Measurements from ENCODE around the gene ZNF445.

DNA sequence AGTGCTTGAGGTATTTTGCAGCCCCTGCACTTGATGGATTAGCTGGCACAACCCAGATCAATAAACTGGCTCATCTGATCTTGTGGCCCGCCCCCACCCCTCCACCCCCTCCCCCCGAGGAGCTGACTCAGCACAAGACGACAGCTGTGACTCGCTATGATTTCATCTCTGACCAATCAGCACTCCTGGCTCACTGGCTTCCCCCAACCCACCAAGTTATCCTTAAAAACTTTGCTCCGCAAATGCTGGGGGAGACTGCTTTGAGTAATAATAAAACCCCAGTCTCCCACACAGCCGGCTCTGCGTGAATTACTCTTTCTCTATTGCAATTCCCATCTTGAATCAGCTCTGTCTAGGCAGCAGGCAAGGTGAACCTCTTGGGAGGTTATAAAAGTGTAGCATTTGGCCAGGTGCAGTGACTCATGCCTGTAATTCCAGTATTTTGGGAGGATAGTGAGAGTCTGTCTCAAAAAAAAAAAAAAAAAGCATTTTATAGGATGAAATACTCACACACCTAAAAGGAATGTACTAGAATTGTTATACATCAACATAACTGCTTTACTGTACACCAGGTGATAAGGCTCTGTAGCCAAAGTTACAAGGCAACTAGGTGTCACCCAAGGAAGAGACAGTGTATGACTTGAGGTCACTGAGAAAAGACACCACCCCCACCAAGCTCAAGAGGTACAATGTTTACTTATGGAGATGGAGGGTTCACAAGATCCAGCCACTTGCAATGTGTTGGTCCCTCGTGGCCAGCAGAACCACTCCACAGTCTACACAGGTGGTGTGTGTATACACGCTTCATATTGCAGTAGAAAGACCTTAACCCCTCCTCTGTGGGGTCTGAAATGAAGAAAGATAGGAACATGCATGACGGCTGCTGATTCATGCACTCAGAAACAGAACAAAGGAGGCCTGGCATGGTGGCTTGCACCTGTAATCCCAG lies 8.6 kb downstream of the ZNF445 start:
- TF ChIP-seq CTCF (conservative IDR thresholded peaks at IDR 0.05) (no peak), EZH2 (IDR thresholded peaks at IDR 0.05; ENCODE audit: low read depth) (no peak)

All from PC-9 (cell line).